ENCODE measurements around the gene ZNF14.
A peak's percentile ranks its signal among the peaks of the same experiment; 100 is the strongest.
"Not testable (repeated sequence)": the region's sequence is repeated elsewhere in the genome, so short reads cannot be mapped to it uniquely, and the experiment has no call there.

The ZNF14 gene

DNA sequence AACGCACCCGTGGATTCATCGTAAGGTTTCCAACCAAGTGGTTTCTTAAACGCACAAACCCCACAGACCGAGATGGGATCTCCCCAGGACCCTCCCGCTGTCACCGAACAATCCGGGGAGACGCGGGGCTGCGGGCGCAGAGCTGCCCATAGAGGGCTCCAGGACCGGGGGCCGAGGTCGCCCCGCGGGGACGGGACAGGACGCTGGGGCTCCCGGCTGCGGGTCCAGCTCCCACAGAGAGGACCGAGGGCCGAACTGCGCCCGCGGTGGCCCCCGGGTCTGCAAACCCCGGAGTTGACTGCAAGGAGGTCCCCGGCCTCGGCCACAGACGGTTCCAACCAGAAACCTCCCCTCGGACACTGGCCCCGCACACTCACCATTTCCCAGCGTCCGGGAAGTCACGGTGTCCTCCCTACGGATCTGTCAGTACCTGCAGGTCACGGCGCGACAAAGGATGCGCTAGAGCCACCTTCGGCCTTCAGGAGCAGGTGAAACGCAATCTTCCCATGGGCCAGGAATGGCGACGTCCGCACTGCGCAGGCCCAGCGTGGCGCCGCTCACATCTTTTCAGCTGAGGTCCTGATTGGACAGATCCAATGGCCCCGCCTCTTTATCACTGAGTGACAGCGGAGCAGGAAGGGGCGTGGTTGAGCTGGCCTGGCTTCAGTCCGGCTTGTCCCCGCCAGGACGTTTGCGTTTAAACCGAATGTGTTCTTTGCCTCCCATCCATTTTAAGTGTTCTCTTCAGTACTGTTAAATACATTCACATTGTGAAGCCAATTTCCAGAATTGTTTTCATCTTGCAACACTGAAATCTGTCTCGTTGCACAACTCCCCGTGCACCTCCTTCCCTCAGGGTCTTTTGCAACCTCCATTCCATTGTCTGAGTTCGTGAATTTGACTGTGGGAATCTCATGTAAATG, at the start of gene ZNF14:
Gene ZNF14 (minus strand): TSS at position 534 of the 923 bp plus-strand sequence. CDS start 154 bp downstream, at position 380.
- Mint-ChIP-seq H3K4me1 (ENCODE audit: low read depth) (peaks cover 10% of the 10 kb centered on the region), H3K27ac (peak within 1 kb of the TSS; percentile 93), H3K36me3 (ENCODE audit: low read depth) (peaks cover 46% of the 10 kb centered on the region), H3K27me3 (ENCODE audit: low read depth) (no peaks in the 10 kb centered on the region), H3K4me3 (peak within 1 kb of the TSS; percentile 99), H3K9me3 (peaks cover 37% of the 10 kb centered on the region)
- DNase-seq (ENCODE audit: low spot score) = peak; percentile 88

- Mint-ChIP-seq H3K4me1 (ENCODE audit: low read depth) (peaks cover 12% of the 10 kb centered on the region), H3K36me3 (ENCODE audit: low read depth) (peaks cover 81% of the 10 kb centered on the region), H3K9me3 (peaks cover 74% of the 10 kb centered on the region)
- not testable (repeated sequence) for H3K4me3 Mint-ChIP-seq; H3K27ac Mint-ChIP-seq; H3K27me3 Mint-ChIP-seq (ENCODE audit: low read depth); DNase-seq (ENCODE audit: low spot score)
Measured at GRCh38 chr19:19781791-19782190, 48.9 kb upstream of the ZNF14 start.

DNA sequence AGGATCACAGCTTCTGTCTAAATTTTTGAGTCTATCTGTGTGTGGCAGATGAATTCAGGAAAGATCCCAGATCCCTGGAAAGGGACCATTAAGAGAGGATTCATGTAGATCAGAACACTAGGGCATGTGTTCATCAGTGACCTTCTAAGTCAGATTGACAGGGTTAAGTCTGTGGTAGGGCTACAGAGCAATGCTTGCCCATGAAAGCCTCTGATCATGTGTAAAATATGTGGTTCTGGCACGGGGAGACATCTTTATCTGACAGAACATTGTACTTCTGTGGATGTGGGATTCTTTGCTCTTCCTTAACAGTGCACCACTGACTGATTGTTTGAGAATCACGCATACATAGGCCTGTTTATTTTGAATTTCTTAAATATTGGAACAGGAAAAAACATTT, 45.8 kb upstream of the ZNF14 start:
- peaks cover 55% of the 10 kb centered on the region for H3K36me3 Mint-ChIP-seq (ENCODE audit: low read depth)
- no peak overlapping the region for H3K27ac Mint-ChIP-seq
- no peaks in the 10 kb centered on the region for H3K27me3 Mint-ChIP-seq (ENCODE audit: low read depth)
- peaks cover 46% of the 10 kb centered on the region for H3K9me3 Mint-ChIP-seq
- peak overlapping the region; percentile 97 for H3K4me3 Mint-ChIP-seq
- DNase-seq (ENCODE audit: low spot score) = no peak
- peaks cover 16% of the 10 kb centered on the region for H3K4me1 Mint-ChIP-seq (ENCODE audit: low read depth)

GRCh38 chr19:19777692-19778091, 44.8 kb upstream of the ZNF14 start:
- Mint-ChIP-seq H3K4me3 (peak overlapping the region; percentile 97), H3K27ac (no peak overlapping the region), H3K27me3 (ENCODE audit: low read depth) (no peaks in the 10 kb centered on the region), H3K9me3 (peaks cover 39% of the 10 kb centered on the region), H3K36me3 (ENCODE audit: low read depth) (peaks cover 51% of the 10 kb centered on the region), H3K4me1 (ENCODE audit: low read depth) (peaks cover 16% of the 10 kb centered on the region)
- no peak for DNase-seq (ENCODE audit: low spot score)

DNA sequence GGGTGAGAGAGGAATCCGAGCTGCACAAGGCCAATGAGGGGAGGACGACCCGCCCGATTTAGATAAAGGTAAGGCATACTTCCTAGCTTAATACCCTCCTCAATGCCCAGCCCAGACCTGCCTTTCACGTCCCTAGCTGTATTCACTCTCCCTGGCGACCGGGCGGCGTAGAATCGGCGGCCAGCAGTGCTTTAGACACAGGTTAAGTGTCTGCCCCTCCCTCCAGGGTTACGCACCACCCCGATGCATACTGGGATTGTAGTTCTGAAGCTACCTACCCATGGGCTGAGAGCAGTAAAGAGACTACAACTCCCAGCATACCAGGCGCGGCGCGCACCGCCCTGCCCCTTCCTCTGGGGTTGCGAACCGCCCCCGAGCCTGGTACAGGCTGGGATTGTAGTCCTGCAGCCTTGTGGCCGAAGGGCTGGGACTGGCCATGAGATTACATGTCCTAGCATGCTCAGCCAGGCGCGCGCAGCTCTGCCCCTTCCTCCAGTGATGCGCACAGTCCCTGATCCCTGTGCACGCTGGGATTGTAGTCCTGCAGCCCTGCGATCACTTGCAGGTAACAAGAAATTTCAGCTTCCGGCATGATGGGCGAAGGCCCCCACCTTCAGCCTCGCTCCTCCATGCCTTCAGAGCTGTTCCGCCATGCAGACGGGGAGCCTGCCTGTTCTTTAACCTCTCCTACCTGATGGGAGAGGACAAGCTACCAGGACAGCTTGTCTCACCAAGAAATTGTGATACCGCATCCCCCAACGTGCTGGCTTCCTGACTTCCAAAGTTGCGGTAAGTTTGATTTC, 43.5 kb upstream of the ZNF14 start:
- Mint-ChIP-seq H3K36me3 (ENCODE audit: low read depth) (peaks cover 39% of the 10 kb centered on the region), H3K9me3 (peaks cover 29% of the 10 kb centered on the region)

GRCh38 chr19:19775891-19776205, 42.9 kb upstream of the ZNF14 start:
- Mint-ChIP-seq H3K4me1 (ENCODE audit: low read depth) (peaks cover 16% of the 10 kb centered on the region), H3K27ac (peak overlapping the region; percentile 88), H3K36me3 (ENCODE audit: low read depth) (peaks cover 35% of the 10 kb centered on the region), H3K9me3 (peaks cover 30% of the 10 kb centered on the region), H3K4me3 (peak overlapping the region; percentile 97), H3K27me3 (ENCODE audit: low read depth) (no peaks in the 10 kb centered on the region)
- DNase-seq (ENCODE audit: low spot score) = no peak

More for the DNA sequence above, 43.5 kb upstream of the ZNF14 start:
- DNase-seq (ENCODE audit: low spot score) = peak; percentile 93
- H3K4me3 Mint-ChIP-seq = peak overlapping the region; percentile 97
- no peaks in the 10 kb centered on the region for H3K27me3 Mint-ChIP-seq (ENCODE audit: low read depth)
- H3K27ac Mint-ChIP-seq = peak overlapping the region; percentile 88
- H3K4me1 Mint-ChIP-seq (ENCODE audit: low read depth) = peaks cover 16% of the 10 kb centered on the region

GRCh38 chr19:19774354-19775033, 41.6 kb upstream of the ZNF14 start:
- Mint-ChIP-seq H3K27ac (no peak overlapping the region), H3K4me1 (ENCODE audit: low read depth) (peaks cover 16% of the 10 kb centered on the region), H3K4me3 (no peak overlapping the region), H3K27me3 (ENCODE audit: low read depth) (no peaks in the 10 kb centered on the region), H3K9me3 (peaks cover 24% of the 10 kb centered on the region), H3K36me3 (ENCODE audit: low read depth) (peaks cover 25% of the 10 kb centered on the region)
- DNase-seq (ENCODE audit: low spot score) = no peak

DNA sequence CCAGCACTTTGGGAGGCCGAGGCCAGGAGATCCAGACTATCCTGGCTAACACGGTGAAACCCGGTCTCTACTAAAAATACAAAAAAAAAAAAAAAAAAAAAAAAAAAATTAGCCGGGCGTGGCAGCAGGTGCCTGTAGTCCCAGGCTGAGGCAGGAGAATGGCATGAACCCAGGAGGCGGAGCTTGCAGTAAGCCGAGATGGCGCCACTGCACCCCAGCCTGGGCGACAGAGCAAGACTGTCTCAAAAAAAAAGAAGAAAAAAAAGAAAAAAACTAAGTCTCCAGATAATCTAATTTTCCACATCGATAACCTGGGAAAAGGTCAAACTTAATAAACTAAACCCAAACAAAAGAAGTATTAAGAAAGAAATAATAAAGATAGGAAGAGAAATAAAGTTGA, 39.1 kb upstream of the ZNF14 start:
- H3K4me1 Mint-ChIP-seq (ENCODE audit: low read depth); DNase-seq (ENCODE audit: low spot score); H3K36me3 Mint-ChIP-seq (ENCODE audit: low read depth); H3K27me3 Mint-ChIP-seq (ENCODE audit: low read depth); H3K4me3 Mint-ChIP-seq; H3K27ac Mint-ChIP-seq: not testable (repeated sequence)
- H3K9me3 Mint-ChIP-seq = peaks cover 19% of the 10 kb centered on the region

DNA sequence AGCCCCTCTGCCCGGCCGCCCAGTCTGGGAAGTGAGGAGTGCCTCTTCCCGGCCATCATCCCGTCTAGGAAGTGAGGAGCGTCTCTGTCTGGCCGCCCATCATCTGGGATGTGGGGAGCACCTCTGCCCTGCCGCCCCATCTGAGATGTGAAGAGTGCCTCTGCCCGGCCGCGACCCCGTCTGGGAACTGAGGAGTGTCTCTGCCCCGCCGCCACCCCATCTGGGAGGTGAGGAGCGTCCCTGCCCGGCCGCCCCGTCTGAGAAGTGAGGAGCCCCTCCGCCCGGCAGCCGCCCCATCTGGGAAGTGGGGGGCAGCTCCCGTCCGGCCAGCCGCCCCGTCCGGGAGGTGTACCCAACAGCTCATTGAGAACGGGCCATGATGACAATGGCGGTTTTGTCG, 37.1 kb upstream of the ZNF14 start:
- H3K9me3 Mint-ChIP-seq = peaks cover 30% of the 10 kb centered on the region
- H3K4me1 Mint-ChIP-seq (ENCODE audit: low read depth); H3K27ac Mint-ChIP-seq; H3K36me3 Mint-ChIP-seq (ENCODE audit: low read depth); H3K4me3 Mint-ChIP-seq; H3K27me3 Mint-ChIP-seq (ENCODE audit: low read depth); DNase-seq (ENCODE audit: low spot score): not testable (repeated sequence)

DNA sequence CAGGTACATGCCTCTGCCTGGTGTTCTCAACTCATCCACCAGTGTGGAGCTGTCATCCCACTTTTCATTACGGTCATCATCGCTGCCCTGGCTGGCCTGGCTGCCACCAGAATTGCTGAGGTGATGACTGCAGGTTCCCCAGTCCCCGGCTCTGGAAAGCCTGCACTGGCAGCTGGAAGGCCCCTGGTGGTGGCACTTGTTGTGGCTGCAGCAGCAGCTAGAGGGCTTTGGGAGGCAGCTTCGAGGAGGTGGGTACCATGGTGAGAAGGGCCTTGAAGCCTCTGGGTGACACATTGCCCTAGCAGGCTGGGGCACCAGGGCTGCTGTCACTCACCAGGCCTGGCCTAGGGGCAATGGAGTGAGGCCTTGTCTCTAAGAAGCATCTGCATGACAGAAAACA, 25.3 kb upstream of the ZNF14 start:
- Mint-ChIP-seq H3K4me3 (no peak overlapping the region), H3K4me1 (ENCODE audit: low read depth) (no peaks in the 10 kb centered on the region), H3K9me3 (peaks cover 29% of the 10 kb centered on the region)

GRCh38 chr19:19752760-19753403, 20.0 kb upstream of the ZNF14 start:
- Mint-ChIP-seq H3K27me3 (ENCODE audit: low read depth) (no peaks in the 10 kb centered on the region), H3K27ac (no peak overlapping the region), H3K9me3 (peaks cover 27% of the 10 kb centered on the region), H3K4me3 (no peak overlapping the region), H3K4me1 (ENCODE audit: low read depth) (no peaks in the 10 kb centered on the region), H3K36me3 (ENCODE audit: low read depth) (peaks cover 2% of the 10 kb centered on the region)
- DNase-seq (ENCODE audit: low spot score) = no peak

More for the DNA sequence above, 25.3 kb upstream of the ZNF14 start:
- Mint-ChIP-seq H3K27ac (no peak overlapping the region), H3K27me3 (ENCODE audit: low read depth) (no peaks in the 10 kb centered on the region), H3K36me3 (ENCODE audit: low read depth) (peaks cover 2% of the 10 kb centered on the region)
- no peak for DNase-seq (ENCODE audit: low spot score)

DNA sequence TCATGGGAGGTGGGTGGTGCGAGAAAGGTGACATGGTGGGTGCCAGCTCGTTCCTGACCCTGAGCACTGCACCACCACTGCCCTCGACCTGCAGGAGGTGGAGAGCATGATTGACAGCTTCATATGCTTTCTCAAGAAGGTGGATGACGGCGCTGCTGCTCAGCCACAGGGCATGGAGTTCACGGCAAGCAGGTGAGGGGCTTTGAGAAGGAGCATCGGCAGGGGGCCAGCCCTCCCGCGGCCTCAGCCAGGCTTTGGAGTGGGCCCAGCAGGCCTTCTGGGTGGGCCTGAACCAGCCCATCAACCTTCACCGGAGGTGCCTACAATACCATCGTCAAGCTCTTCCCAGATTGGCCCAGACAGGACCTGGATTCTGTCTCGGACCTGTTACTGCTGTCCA, 18.9 kb upstream of the ZNF14 start:
- Mint-ChIP-seq H3K4me1 (ENCODE audit: low read depth) (no peaks in the 10 kb centered on the region), H3K27ac (no peak overlapping the region), H3K4me3 (no peak overlapping the region), H3K36me3 (ENCODE audit: low read depth) (peaks cover 2% of the 10 kb centered on the region), H3K27me3 (ENCODE audit: low read depth) (no peaks in the 10 kb centered on the region), H3K9me3 (peaks cover 21% of the 10 kb centered on the region)
- DNase-seq (ENCODE audit: low spot score) = no peak
